Stimulated activated naive CD4-positive, alpha-beta T cell treated with Interleukin-2 at 50 U/mL for 16 hours (primary cell): ENCODE measurements around the gene WDR89.
"Not testable (repeated sequence)": the region's sequence is repeated elsewhere in the genome, so short reads cannot be mapped to it uniquely, and the experiment has no call there.

Source experiments
- DNase-seq: peaks from one replicate; lab custom pipeline; 2025; lab: John Stamatoyannopoulos, UW

The WDR89 gene

GRCh38 chr14:63654346-63654745 is 12.7 kb upstream of the WDR89 start:
- no peak for DNase-seq

- no peak for DNase-seq
Measured at GRCh38 chr14:63652406-63652805, 10.7 kb upstream of the WDR89 start.

GRCh38 chr14:63650256-63650952 is 8.7 kb upstream of the WDR89 start:
- DNase-seq: peak; percentile 15

- DNase-seq: no peak
Measured at GRCh38 chr14:63647696-63648410, 6.2 kb upstream of the WDR89 start.

- no peak for DNase-seq
Measured at GRCh38 chr14:63644741-63645140, 3.1 kb upstream of the WDR89 start.

GRCh38 chr14:63642656-63643382 is 1.1 kb upstream of the WDR89 start:
- DNase-seq: no peak

GRCh38 chr14:63642229-63642611 is 549 bp upstream of the WDR89 start:
- peak; percentile 75 for DNase-seq

- no peak for DNase-seq
Measured at GRCh38 chr14:63638493-63638892, 3.2 kb downstream of the WDR89 start.

GRCh38 chr14:63636094-63636635 is 5.5 kb downstream of the WDR89 start:
- DNase-seq: not testable (repeated sequence)

- DNase-seq: no peak
Measured at GRCh38 chr14:63633801-63634200, 7.9 kb downstream of the WDR89 start.

- no peak for DNase-seq
Measured at GRCh38 chr14:63632932-63633514, 8.6 kb downstream of the WDR89 start.

GRCh38 chr14:63624701-63625100 is 17.0 kb downstream of the WDR89 start:
- no peak for DNase-seq

- DNase-seq: no peak
Measured at GRCh38 chr14:63624203-63624602, 17.5 kb downstream of the WDR89 start.

- not testable (repeated sequence) for DNase-seq
Measured at GRCh38 chr14:63621975-63622374, 19.7 kb downstream of the WDR89 start.

- no peak for DNase-seq
Measured at GRCh38 chr14:63616015-63616414, 25.7 kb downstream of the WDR89 start.

GRCh38 chr14:63614679-63615363 is 26.9 kb downstream of the WDR89 start:
- DNase-seq: no peak

GRCh38 chr14:63611078-63611477 is 30.6 kb downstream of the WDR89 start:
- no peak for DNase-seq

- DNase-seq: no peak
Measured at GRCh38 chr14:63605041-63605532, 36.6 kb downstream of the WDR89 start.

GRCh38 chr14:63604626-63605025 is 37.0 kb downstream of the WDR89 start:
- no peak for DNase-seq

GRCh38 chr14:63603749-63604277 is 37.9 kb downstream of the WDR89 start:
- DNase-seq: no peak

- DNase-seq: no peak
Measured at GRCh38 chr14:63598807-63599206, 42.9 kb downstream of the WDR89 start.
